ENCODE measurements around the gene SLC35F1.

DNA sequence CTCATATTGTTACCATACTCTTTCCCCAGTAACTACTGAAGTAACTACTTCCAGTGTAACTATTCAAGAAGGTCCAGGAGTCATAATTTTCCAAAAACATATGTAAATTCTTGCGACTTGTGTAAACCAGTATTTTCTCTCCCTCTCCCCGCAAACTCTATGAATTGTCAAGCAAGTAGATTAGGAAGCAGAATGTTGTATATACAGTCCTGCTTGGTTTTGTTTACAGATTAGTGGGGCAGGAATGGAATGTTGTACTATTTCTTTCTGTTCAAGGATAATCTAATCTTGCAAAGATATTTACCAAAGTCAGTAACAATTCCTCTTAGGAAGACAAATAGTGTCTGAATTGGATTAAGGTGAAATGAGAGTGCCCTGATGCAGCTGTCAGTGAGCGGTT lies 406.1 kb downstream of the SLC35F1 start:
- TF ChIP-seq EZH2 (IDR thresholded peaks at IDR 0.05; ENCODE audit: insufficient read depth, poor library complexity, severe bottlenecking) (no peak), EZH2phosphoT487 (IDR thresholded peaks at IDR 0.05; ENCODE audit: insufficient read depth, low read depth) (no peak)
